AG04450 (cell line): ENCODE data around the gene KCNH1. TPM values are rescaled to one million over a fixed set of nuclear protein-coding genes. Genes with fewer than 3 reads are reported as not detected.
"Not testable (repeated sequence)": the region's sequence is repeated elsewhere in the genome, so short reads cannot be mapped to it uniquely, and the experiment has no call there.

ENCODE experiments used
- CTCF ChIA-PET: fragments of 300-600, 350-600 bp; formaldehyde crosslinking; extraction: SDS; loops from one replicate; lab custom pipeline; 2022; ENCODE audit warnings: antibody characterized with exemption, inconsistent platforms; lab: Charles Lee
- POLR2A ChIA-PET: fragments of 350-600 bp; formaldehyde crosslinking; extraction: SDS; loops from one replicate; lab custom pipeline; 2021; ENCODE audit warnings: antibody characterized with exemption, inconsistent platforms; lab: Yijun Ruan, JAX
- DNase-seq: peaks from one replicate; pipeline ENCODE4 v3.0.0-alpha.2; 2011; ENCODE audit warnings: low read depth, low spot score
- H3K27ac ChIP-seq: one replicate; pipeline ENCODE4 v1.5.1; 2012; ENCODE audit warnings: low read depth, low read length, control low read depth
- H3K27me3 ChIP-seq: one replicate; pipeline ENCODE4 v1.6.0; 2012; ENCODE audit warnings: low read length; ENCODE audit not compliant: control insufficient read depth, insufficient read depth
- H3K4me3 ChIP-seq: 2 replicates; pipeline ENCODE4 v1.5.1; 2011; ENCODE audit warnings: mild to moderate bottlenecking, low read depth, low read length, control low read depth
- H3K9me3 ChIP-seq: 2 replicates; pipeline ENCODE4 v1.5.1; 2012; ENCODE audit warnings: low read length; ENCODE audit not compliant: control insufficient read depth, insufficient read depth
- CTCF ChIP-seq: IDR thresholded peaks from 2 replicates; pipeline ENCODE4 v1.5.1; 2011; ENCODE audit warnings: low read depth, low read length, control low read depth, inconsistent platforms
- polyA plus RNA-seq: library from polyadenylated mRNA; depleted of rRNA; stranded (reverse); fragments of >200 nt; gene quantifications from 2 replicates; pipeline ENCODE4 v1.2.3, GENCODE V29; 2011

KCNH1 gene
- polyA plus RNA-seq, 1 experiment: 0.31 TPM

- CTCF ChIA-PET: no interaction called here
- TF ChIP-seq CTCF: no peak
- H3K27ac ChIP-seq: no peak overlapping the region
- POLR2A ChIA-PET: no interaction called here
- H3K9me3 ChIP-seq: no peaks in the 10 kb centered on the region
- no peaks in the 10 kb centered on the region for H3K27me3 ChIP-seq
- DNase-seq: no peak
- no peak overlapping the region for H3K4me3 ChIP-seq
These were observed 457.4 kb downstream of the KCNH1 start for GRCh38 chr1:210676539-210676938.

- Histone ChIP-seq H3K4me3 (no peak overlapping the region), H3K9me3 (no peaks in the 10 kb centered on the region), H3K27ac (no peak overlapping the region), H3K27me3 (no peaks in the 10 kb centered on the region)
- no peak for DNase-seq
- ChIA-PET POLR2A (no interaction called here), CTCF (no interaction called here)
- no peak for TF ChIP-seq CTCF
These were observed 459.8 kb downstream of the KCNH1 start for GRCh38 chr1:210674151-210674550.

GRCh38 chr1:210669951-210670350, 464.0 kb downstream of the KCNH1 start:
- ChIA-PET CTCF (no interaction called here), POLR2A (no interaction called here)
- Histone ChIP-seq H3K4me3 (no peak overlapping the region), H3K27ac (no peak overlapping the region), H3K9me3 (no peaks in the 10 kb centered on the region), H3K27me3 (no peaks in the 10 kb centered on the region)
- TF ChIP-seq CTCF: no peak
- no peak for DNase-seq

GRCh38 chr1:210663730-210664573, 470.0 kb downstream of the KCNH1 start:
- DNase-seq: no peak
- no peak overlapping the region for H3K4me3 ChIP-seq
- POLR2A ChIA-PET: no interaction called here
- no peak for TF ChIP-seq CTCF
- H3K9me3 ChIP-seq: no peaks in the 10 kb centered on the region
- H3K27me3 ChIP-seq: no peaks in the 10 kb centered on the region
- CTCF ChIA-PET: no interaction called here
- no peak overlapping the region for H3K27ac ChIP-seq

- CTCF ChIA-PET: no interaction called here
- DNase-seq: no peak
- POLR2A ChIA-PET: no interaction called here
- H3K4me3 ChIP-seq: no peak overlapping the region
- H3K9me3 ChIP-seq: no peaks in the 10 kb centered on the region
- no peak overlapping the region for H3K27ac ChIP-seq
- no peak for TF ChIP-seq CTCF
- H3K27me3 ChIP-seq: no peaks in the 10 kb centered on the region
These were observed 471.5 kb downstream of the KCNH1 start for GRCh38 chr1:210662291-210663050.

- H3K27me3 ChIP-seq, CTCF ChIA-PET, H3K9me3 ChIP-seq, DNase-seq, H3K27ac ChIP-seq, POLR2A ChIA-PET, H3K4me3 ChIP-seq: not testable (repeated sequence)
These were observed 472.4 kb downstream of the KCNH1 start for GRCh38 chr1:210661520-210661919.
